Bronchial epithelial cell (primary cell): ENCODE results near the gene NPAS3. TPM values are rescaled to one million over a fixed set of nuclear protein-coding genes. Genes with fewer than 3 reads are reported as not detected.

ENCODE experiments used
- DNase-seq: peaks from one replicate; pipeline ENCODE4 v3.0.0-alpha.2; 2010; ENCODE audit warnings: low read depth
- FAIRE-seq: peaks from 2 replicates; lab custom pipeline; 2011; peaks lifted over from hg19 to GRCh38; lab: Jason Lieb, UNC
- H3K27me3 ChIP-seq: 2 replicates; pipeline ENCODE4 v1.5.1; 2011; ENCODE audit warnings: low read length; ENCODE audit not compliant: control insufficient read depth, insufficient read depth
- H3K36me3 ChIP-seq: 2 replicates; pipeline ENCODE4 v1.5.1; 2011; ENCODE audit warnings: low read length; ENCODE audit not compliant: control insufficient read depth, insufficient read depth
- H3K4me3 ChIP-seq: 2 replicates; pipeline ENCODE4 v1.5.1; 2011; ENCODE audit warnings: mild to moderate bottlenecking, low read depth, low read length, control low read depth
- total RNA-seq: library from RNA; depleted of rRNA; stranded (reverse); fragments of >200 nt; gene quantifications from 2 replicates; pipeline ENCODE4 v1.2.1, GENCODE V29; 2014
- TF ChIP-seq, protein P1 (sequence below): IDR thresholded peaks from 2 replicates; pipeline ENCODE4 v1.5.1; 2011; ENCODE audit warnings: mild to moderate bottlenecking, moderate library complexity, low read length, control low read depth, inconsistent platforms; ENCODE audit not compliant: insufficient read depth, severe bottlenecking

NPAS3 gene
- total RNA-seq, 1 donor from 2014 or later, result not detected

DNA sequence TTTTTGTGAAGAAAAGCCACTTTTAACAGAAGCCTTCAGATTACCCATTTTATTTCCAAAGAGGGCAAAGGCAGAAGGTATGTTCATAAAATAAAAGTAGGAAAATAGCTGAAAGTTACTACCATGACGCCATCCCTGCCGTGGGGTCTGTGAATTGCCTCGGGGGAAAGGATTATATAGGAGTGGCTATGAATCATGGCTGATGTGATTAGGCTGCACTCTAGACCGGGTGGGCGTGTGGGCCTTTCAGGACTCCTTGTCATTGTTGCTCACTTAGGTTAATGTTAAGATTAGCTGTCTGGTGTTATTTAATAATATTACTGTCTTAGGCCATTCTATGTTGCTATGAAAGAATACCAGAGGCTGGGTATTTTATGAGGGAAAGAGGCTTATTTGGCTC, 816.7 kb downstream of the NPAS3 start:
- TF ChIP-seq, protein P1, sequence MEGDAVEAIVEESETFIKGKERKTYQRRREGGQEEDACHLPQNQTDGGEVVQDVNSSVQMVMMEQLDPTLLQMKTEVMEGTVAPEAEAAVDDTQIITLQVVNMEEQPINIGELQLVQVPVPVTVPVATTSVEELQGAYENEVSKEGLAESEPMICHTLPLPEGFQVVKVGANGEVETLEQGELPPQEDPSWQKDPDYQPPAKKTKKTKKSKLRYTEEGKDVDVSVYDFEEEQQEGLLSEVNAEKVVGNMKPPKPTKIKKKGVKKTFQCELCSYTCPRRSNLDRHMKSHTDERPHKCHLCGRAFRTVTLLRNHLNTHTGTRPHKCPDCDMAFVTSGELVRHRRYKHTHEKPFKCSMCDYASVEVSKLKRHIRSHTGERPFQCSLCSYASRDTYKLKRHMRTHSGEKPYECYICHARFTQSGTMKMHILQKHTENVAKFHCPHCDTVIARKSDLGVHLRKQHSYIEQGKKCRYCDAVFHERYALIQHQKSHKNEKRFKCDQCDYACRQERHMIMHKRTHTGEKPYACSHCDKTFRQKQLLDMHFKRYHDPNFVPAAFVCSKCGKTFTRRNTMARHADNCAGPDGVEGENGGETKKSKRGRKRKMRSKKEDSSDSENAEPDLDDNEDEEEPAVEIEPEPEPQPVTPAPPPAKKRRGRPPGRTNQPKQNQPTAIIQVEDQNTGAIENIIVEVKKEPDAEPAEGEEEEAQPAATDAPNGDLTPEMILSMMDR, result no peak
- DNase-seq (peak; percentile 26), FAIRE-seq (no peak)
- no peaks in the 10 kb centered on the region for H3K36me3 ChIP-seq
- no peaks in the 10 kb centered on the region for H3K27me3 ChIP-seq
- H3K4me3 ChIP-seq, result no peak overlapping the region

DNA sequence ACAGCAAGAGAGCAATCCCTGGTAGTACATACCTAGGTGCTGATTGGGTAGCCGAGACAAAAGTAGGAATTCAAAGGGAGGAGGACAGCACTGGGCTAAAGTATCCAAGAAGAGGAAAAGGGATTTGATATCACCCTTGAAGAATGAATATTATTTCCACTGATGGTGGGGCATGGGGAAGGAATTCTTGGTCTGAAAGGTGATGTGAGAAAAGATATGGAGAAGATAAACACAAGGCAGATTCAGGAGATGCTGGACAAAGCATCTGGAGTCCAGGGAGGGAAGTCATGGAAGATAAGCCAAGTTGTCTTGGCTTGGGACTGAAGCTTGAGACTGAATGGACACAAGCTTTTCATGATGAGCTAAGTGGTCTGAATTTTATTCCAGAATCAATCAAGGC, 818.2 kb downstream of the NPAS3 start:
- no peak overlapping the region for H3K4me3 ChIP-seq
- FAIRE-seq, result no peak
- H3K36me3 ChIP-seq, result no peaks in the 10 kb centered on the region
- DNase-seq, result no peak
- no peaks in the 10 kb centered on the region for H3K27me3 ChIP-seq
- TF ChIP-seq, protein P1, result no peak

DNA sequence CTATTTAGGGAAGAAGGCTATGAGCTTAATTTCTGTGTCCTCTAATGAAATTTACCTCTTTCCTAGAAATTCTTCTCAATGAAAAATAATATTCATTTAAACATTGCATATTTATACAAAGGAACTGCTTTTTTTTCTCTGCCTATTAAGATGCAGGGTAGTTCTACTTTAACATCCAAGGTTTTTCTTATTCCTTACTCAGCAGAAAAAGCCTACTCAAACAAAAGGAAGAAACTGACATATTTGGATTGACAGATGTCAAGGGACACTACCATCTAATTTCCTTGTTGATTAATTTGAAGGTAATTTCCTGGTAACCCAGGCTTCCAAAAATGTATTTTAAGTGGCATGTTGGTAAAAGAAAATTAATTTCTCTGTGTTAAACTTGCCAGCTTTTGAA, 819.9 kb downstream of the NPAS3 start:
- FAIRE-seq, result no peak
- H3K4me3 ChIP-seq, result no peak overlapping the region
- no peaks in the 10 kb centered on the region for H3K27me3 ChIP-seq
- no peak for DNase-seq
- TF ChIP-seq, protein P1, result no peak
- no peaks in the 10 kb centered on the region for H3K36me3 ChIP-seq

DNA sequence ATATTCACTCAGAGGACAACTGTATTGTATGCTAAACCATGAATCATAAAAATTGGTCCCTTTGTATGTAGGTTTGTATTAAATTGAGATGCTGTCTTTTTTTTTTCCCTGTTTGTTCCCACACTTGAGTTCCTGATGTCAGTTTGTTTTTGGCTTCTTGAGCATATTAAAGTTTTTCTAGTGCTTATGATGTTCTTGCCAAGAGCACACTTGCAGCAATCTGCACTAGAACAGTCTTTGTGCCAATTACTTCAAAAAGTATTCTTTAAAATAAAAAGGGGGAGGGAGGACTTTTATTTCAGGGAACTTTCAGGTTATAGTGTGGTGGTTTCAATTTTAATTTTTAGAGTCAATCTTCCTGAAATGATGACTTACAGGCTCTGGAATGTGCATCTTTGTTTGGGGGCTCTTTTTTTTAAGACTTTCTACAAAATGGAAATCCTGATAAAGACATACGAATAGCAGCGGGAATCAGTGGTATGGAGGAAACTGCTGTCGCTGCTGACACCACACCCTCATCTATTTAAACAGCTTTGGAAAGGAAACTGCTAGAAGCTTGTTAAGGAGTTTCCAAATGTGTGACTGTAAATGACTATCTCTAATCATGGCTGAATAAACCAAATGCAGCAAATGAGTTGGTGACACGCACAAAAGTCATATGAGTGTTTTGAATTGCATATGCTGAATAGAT, 823.6 kb downstream of the NPAS3 start:
- Histone ChIP-seq H3K36me3 (no peaks in the 10 kb centered on the region), H3K27me3 (no peaks in the 10 kb centered on the region), H3K4me3 (no peak overlapping the region)
- no peak for FAIRE-seq
- DNase-seq, result no peak
- TF ChIP-seq, protein P1, result no peak

DNA sequence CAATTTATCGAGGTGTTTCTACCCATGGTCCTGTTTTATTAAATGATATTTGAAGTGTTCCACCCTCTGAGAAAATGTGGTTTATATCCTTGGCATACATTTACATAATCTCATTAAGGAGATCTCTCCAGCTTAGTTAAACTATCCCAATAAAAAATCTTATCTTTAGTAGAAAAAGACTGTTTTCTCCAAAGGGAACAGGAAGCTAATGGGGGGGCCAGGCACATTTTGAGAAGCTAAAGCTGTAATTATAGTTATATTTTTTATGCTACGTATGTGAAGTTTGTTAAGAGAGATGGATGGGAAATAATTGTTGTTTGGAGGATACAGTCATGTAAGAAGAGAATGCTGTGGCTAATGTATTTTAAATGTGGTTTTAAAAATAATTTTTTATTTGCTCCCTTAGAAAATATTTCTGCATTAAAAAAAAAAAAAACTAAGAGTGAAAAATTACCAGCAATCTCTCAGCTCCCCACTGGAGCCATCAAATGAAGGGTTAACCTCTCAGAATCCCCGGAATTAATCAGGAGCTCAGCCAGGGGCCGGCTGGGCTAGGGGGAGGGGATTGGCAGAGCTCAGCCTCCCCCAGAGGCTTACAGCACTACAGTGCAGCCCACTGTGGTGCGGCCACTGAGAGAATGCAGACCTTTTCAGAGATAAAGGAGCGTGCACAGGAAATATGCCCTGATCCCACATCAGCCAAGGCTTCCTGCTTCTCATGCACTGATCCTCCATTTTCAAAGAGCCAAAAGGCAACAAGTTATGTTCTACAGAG, 826.4 kb downstream of the NPAS3 start:
- FAIRE-seq (no peak), DNase-seq (no peak)
- H3K4me3 ChIP-seq, result no peak overlapping the region
- H3K27me3 ChIP-seq, result no peaks in the 10 kb centered on the region
- TF ChIP-seq, protein P1, result no peak
- H3K36me3 ChIP-seq, result no peaks in the 10 kb centered on the region
